ENCODE results near the gene ARHGEF33.

The ARHGEF33 gene

GRCh38 chr2:38968021-38968420 is 78.3 kb downstream of the ARHGEF33 start:
- no peak for TF ChIP-seq RAD21 (IDR thresholded peaks at IDR 0.05; ENCODE audit: low read depth)
- no peak for TF ChIP-seq REST (IDR thresholded peaks at IDR 0.05; ENCODE audit: low read depth)
- TF ChIP-seq TCF12 (IDR thresholded peaks at IDR 0.05; ENCODE audit: low read depth), result no peak
- TF ChIP-seq EP300 (IDR thresholded peaks at IDR 0.05; ENCODE audit: borderline replicate concordance), result no peak
- TF ChIP-seq TAF1 (IDR thresholded peaks at IDR 0.05; ENCODE audit: low read depth), result no peak
- TF ChIP-seq FOXM1 (IDR thresholded peaks at IDR 0.05; ENCODE audit: borderline replicate concordance, low read depth), result no peak

- TF ChIP-seq CREB1 (IDR thresholded peaks at IDR 0.05; ENCODE audit: low read depth) (no peak), TEAD4 (IDR thresholded peaks at IDR 0.05) (peak; percentile 39; the same call in 1 of the 2 replicates)
Measured at GRCh38 chr2:38971377-38971776, 81.7 kb downstream of the ARHGEF33 start.

- TF ChIP-seq EGR1 (IDR thresholded peaks at IDR 0.05), result no peak
- no peak for TF ChIP-seq FOXM1 (IDR thresholded peaks at IDR 0.05; ENCODE audit: borderline replicate concordance, low read depth)
- no peak for TF ChIP-seq TCF12 (IDR thresholded peaks at IDR 0.05; ENCODE audit: low read depth)
- no peak for TF ChIP-seq CREB1 (IDR thresholded peaks at IDR 0.05; ENCODE audit: low read depth)
- TF ChIP-seq USF1 (IDR thresholded peaks at IDR 0.05), result no peak
- no peak for TF ChIP-seq TEAD4 (IDR thresholded peaks at IDR 0.05)
- no peak for TF ChIP-seq NFIC (IDR thresholded peaks at IDR 0.05)
- no peak for TF ChIP-seq ZBTB7A (IDR thresholded peaks at IDR 0.05; ENCODE audit: low read depth)
- TF ChIP-seq MAX (IDR thresholded peaks at IDR 0.05), result no peak
- TF ChIP-seq YY1 (IDR thresholded peaks at IDR 0.05; ENCODE audit: low read depth), result no peak
- TF ChIP-seq TAF1 (IDR thresholded peaks at IDR 0.05; ENCODE audit: low read depth), result no peak
- TF ChIP-seq CEBPB (IDR thresholded peaks at IDR 0.05), result no peak
- TF ChIP-seq REST (IDR thresholded peaks at IDR 0.05; ENCODE audit: low read depth), result no peak
- no peak for TF ChIP-seq RAD21 (IDR thresholded peaks at IDR 0.05; ENCODE audit: low read depth)
- no peak for TF ChIP-seq EP300 (IDR thresholded peaks at IDR 0.05; ENCODE audit: borderline replicate concordance)
Measured at GRCh38 chr2:38973266-38973665, 83.6 kb downstream of the ARHGEF33 start.

- TF ChIP-seq RAD21 (IDR thresholded peaks at IDR 0.05; ENCODE audit: low read depth), result no peak
Measured at GRCh38 chr2:38975042-38975441, 85.4 kb downstream of the ARHGEF33 start.

GRCh38 chr2:38977047-38977446 is 87.4 kb downstream of the ARHGEF33 start:
- no peak for TF ChIP-seq ZBTB7A (IDR thresholded peaks at IDR 0.05; ENCODE audit: low read depth)
- TF ChIP-seq CREB1 (IDR thresholded peaks at IDR 0.05; ENCODE audit: low read depth), result no peak
- no peak for TF ChIP-seq REST (IDR thresholded peaks at IDR 0.05; ENCODE audit: low read depth)
- no peak for TF ChIP-seq NFIC (IDR thresholded peaks at IDR 0.05)
- no peak for TF ChIP-seq TEAD4 (IDR thresholded peaks at IDR 0.05)
- TF ChIP-seq RAD21 (IDR thresholded peaks at IDR 0.05; ENCODE audit: low read depth), result no peak
- TF ChIP-seq TAF1 (IDR thresholded peaks at IDR 0.05; ENCODE audit: low read depth), result no peak
- no peak for TF ChIP-seq FOXM1 (IDR thresholded peaks at IDR 0.05; ENCODE audit: borderline replicate concordance, low read depth)
- no peak for TF ChIP-seq USF1 (IDR thresholded peaks at IDR 0.05)
- TF ChIP-seq YY1 (IDR thresholded peaks at IDR 0.05; ENCODE audit: low read depth), result no peak
- no peak for TF ChIP-seq MAX (IDR thresholded peaks at IDR 0.05)
- no peak for TF ChIP-seq TCF12 (IDR thresholded peaks at IDR 0.05; ENCODE audit: low read depth)
- no peak for TF ChIP-seq EGR1 (IDR thresholded peaks at IDR 0.05)
- TF ChIP-seq EP300 (IDR thresholded peaks at IDR 0.05; ENCODE audit: borderline replicate concordance), result no peak
- no peak for TF ChIP-seq CEBPB (IDR thresholded peaks at IDR 0.05)

Measured in Ishikawa (cell line).